B cell (primary cell): ENCODE results near the gene RARB. TPM values are rescaled to one million over a fixed set of nuclear protein-coding genes. Genes with fewer than 3 reads are reported as not detected.

Experiments
- ATAC-seq: fragments of 200-7000 bp; cut with Tn5 transposase; one replicate; pipeline ENCODE4 v1.10.0; 2021; ENCODE audit warnings: low read depth, mild to moderate bottlenecking, moderate number of reproducible peaks, moderate library complexity
- CTCF ChIA-PET: fragments of 350-600 bp; sonication (Branson Sonifier 250); formaldehyde crosslinking; loops from one replicate; lab custom pipeline; 2021; ENCODE audit warnings: antibody characterized with exemption, inconsistent platforms; lab: Charles Lee
- POLR2A ChIA-PET: fragments of 350-600 bp; sonication (Branson Sonifier 250); formaldehyde crosslinking; loops from one replicate; lab custom pipeline; 2021; ENCODE audit warnings: antibody characterized with exemption; lab: Charles Lee
- DNase-seq: peaks from one replicate; pipeline ENCODE4 v3.0.0; 2013
- H2AFZ ChIP-seq: 2 replicates; pipeline ENCODE4 v1.6.1; 2012; ENCODE audit warnings: mild to moderate bottlenecking, low read depth, low read length; ENCODE audit not compliant: insufficient read depth, poor library complexity, severe bottlenecking
- H3K27ac ChIP-seq, 2 donors: 1 replicate in 1 of 2; 2 replicates in 1 of 2; pipeline ENCODE4 v1.5.1; 2012 to 2013; ENCODE audit warnings: low read length in 2 of 2, mild to moderate bottlenecking in 2 of 2, moderate library complexity in 1 of 2
- H3K27me3 ChIP-seq, 4 experiments: fragments of 200-600 bp in 1 of 4; sonication (generic) in 1 of 4; replicated peaks in 1 of 4; 1 replicate in 2 of 4; 2 replicates in 2 of 4; pipeline versions ENCODE4 v1.6.1 to v1.7.0; 2013 to 2016; ENCODE audit warnings: low read length in 3 of 4, mild to moderate bottlenecking in 2 of 4, mixed read lengths in 1 of 4, moderate library complexity in 1 of 4; ENCODE audit not compliant: insufficient read depth in 4 of 4, control insufficient read depth in 3 of 4; ENCODE audit errors: control extremely low read depth in 1 of 4
- H3K36me3 ChIP-seq, 2 experiments: replicated peaks in 1 of 2; 1 replicate in 1 of 2; 2 replicates in 1 of 2; pipeline versions ENCODE4 v1.6.1 to v1.7.1; 2013; ENCODE audit warnings: low read length in 1 of 2; ENCODE audit not compliant: insufficient read depth in 2 of 2, control insufficient read depth in 1 of 2; ENCODE audit errors: control extremely low read depth in 1 of 2, extremely low read depth in 1 of 2
- H3K4me1 ChIP-seq, 2 donors: fragments of 200-600 bp in 1 of 2; sonication (generic) in 1 of 2; 1 replicate in 1 of 2; 2 replicates in 1 of 2; pipeline versions ENCODE4 v1.5.1 to v1.6.1; 2013 to 2017; ENCODE audit warnings: low read length in 2 of 2; ENCODE audit not compliant: control insufficient read depth in 2 of 2, insufficient read depth in 2 of 2
- H3K4me2 ChIP-seq: replicated peaks from 2 replicates; pipeline ENCODE3; 2012; ENCODE audit warnings: mild to moderate bottlenecking, low read depth, low read length; ENCODE audit not compliant: poor library complexity, severe bottlenecking
- H3K4me3 ChIP-seq, 5 experiments: fragments of 200-600 bp in 1 of 5; sonication (generic) in 1 of 5; 1 replicate in 3 of 5; 2 replicates in 2 of 5; pipeline versions ENCODE4 v1.5.1 to v1.7.0; 2011 to 2016; ENCODE audit warnings: low read length in 4 of 5, mild to moderate bottlenecking in 4 of 5, low read depth in 2 of 5, control low read depth in 1 of 5, moderate library complexity in 1 of 5; ENCODE audit not compliant: insufficient read depth in 1 of 5; ENCODE audit errors: control extremely low read depth in 1 of 5, extremely low read depth in 1 of 5
- H3K79me2 ChIP-seq: fragments of 200-600 bp; sonication (generic); one replicate; pipeline ENCODE4 v1.6.0; 2016; ENCODE audit warnings: low read length; ENCODE audit not compliant: control insufficient read depth, insufficient read depth
- H3K9ac ChIP-seq: fragments of 200-600 bp; sonication (generic); 2 replicates; pipeline ENCODE4 v1.6.1; 2017; ENCODE audit warnings: mild to moderate bottlenecking, low read length, moderate library complexity
- H3K9me3 ChIP-seq, 3 donors: one replicate each; pipeline versions ENCODE4 v1.6.1 to v1.7.1; 2013; ENCODE audit warnings: low read length in 2 of 3; ENCODE audit not compliant: control insufficient read depth in 2 of 3, insufficient read depth in 1 of 3; ENCODE audit errors: control extremely low read depth in 1 of 3
- H4K20me1 ChIP-seq: 2 replicates; pipeline ENCODE4 v1.6.0; 2012; ENCODE audit warnings: mild to moderate bottlenecking, low read length; ENCODE audit not compliant: insufficient read depth, control insufficient read depth, poor library complexity, severe bottlenecking
- H3K27ac Mint-ChIP-seq: one replicate; pipeline ENCODE4 v1.8.0; 2021; ENCODE audit warnings: mixed read lengths
- H3K27me3 Mint-ChIP-seq: one replicate; pipeline ENCODE4 v1.8.0; 2021; ENCODE audit warnings: mixed read lengths
- H3K4me1 Mint-ChIP-seq: one replicate; pipeline ENCODE4 v1.8.0; 2021; ENCODE audit warnings: mixed read lengths
- H3K4me3 Mint-ChIP-seq: one replicate; pipeline ENCODE4 v1.8.0; 2021; ENCODE audit warnings: mixed read lengths
- H3K9me3 Mint-ChIP-seq: one replicate; pipeline ENCODE4 v1.8.0; 2022; ENCODE audit warnings: mixed read lengths; ENCODE audit not compliant: insufficient read depth
- CTCF ChIP-seq: fragments of 200-600 bp; IDR thresholded peaks from one replicate; pipeline ENCODE4 v1.8.0; 2022; ENCODE audit warnings: antibody characterized with exemption, mild to moderate bottlenecking
- EZH2 ChIP-seq: IDR thresholded peaks from 2 replicates; pipeline ENCODE4 v1.6.1; 2012; ENCODE audit warnings: borderline replicate concordance, low read depth, mild to moderate bottlenecking, moderate library complexity, low read length; ENCODE audit not compliant: insufficient read depth, poor library complexity, severe bottlenecking
- WGBS: methylation state at CpG from one replicate; pipeline ENCODE4 v1.1.5; 2013; ENCODE audit warnings: missing lambda C conversion rate; ENCODE audit not compliant: insufficient coverage; 5-methylcytosine and 5-hydroxymethylcytosine counted together
- intact Hi-C: fragments of 100-400 bp; cut with micrococcal nuclease; formaldehyde crosslinking; loops from one replicate; pipeline ENCODE4 v1.10.0; 2022
- polyA plus RNA-seq: library from polyadenylated mRNA; depleted of rRNA; stranded (reverse); fragments of >200 nt; gene quantifications from 2 replicates; pipeline ENCODE4 v1.2.3, GENCODE V29; 2012
- total RNA-seq, 2 donors: library from RNA; stranded (reverse); fragments of 120-200 nt in 1 of 2; gene quantifications; 1 replicate in 1 of 2; 2 replicates in 1 of 2; pipeline versions ENCODE4 v1.2.3 to v1.2.4, GENCODE V29; 2013 to 2022

The RARB gene
- total and polyA plus RNA-seq, 2 donors (not counting 1 experiment from before 2014, with no cell fraction given), result not detected

GRCh38 chr3:25537516-25537915 is 109.5 kb downstream of the RARB start:
- no peak overlapping the region for H3K27ac Mint-ChIP-seq
- CTCF ChIA-PET, result no interaction called here
- Histone ChIP-seq H2AFZ (no peak overlapping the region), H4K20me1 (no peaks in the 10 kb centered on the region), H3K27me3 (no peaks in the 10 kb centered on the region), H3K4me3 (no peak overlapping the region), H3K36me3 (no peaks in the 10 kb centered on the region), H3K27ac (no peak overlapping the region), H3K4me2 (no peak overlapping the region), H3K79me2 (no peaks in the 10 kb centered on the region), H3K9me3 (peaks cover 0 to 4% (median 3%) of the 10 kb centered on the region in 3 donors), H3K9ac (no peak overlapping the region), H3K4me1 (no peaks in the 10 kb centered on the region)
- ATAC-seq (no peak), DNase-seq (no peak)
- TF ChIP-seq EZH2 (no peak), CTCF (no peak)
- H3K4me3 Mint-ChIP-seq, result no peak overlapping the region
- POLR2A ChIA-PET, result no interaction called here
- intact Hi-C loops, result no loop called here
- no peaks in the 10 kb centered on the region for H3K9me3 Mint-ChIP-seq
- H3K27me3 Mint-ChIP-seq, result peaks cover 3% of the 10 kb centered on the region
- no peaks in the 10 kb centered on the region for H3K4me1 Mint-ChIP-seq
- no CpG with 5 or more reads among the region's 3 CpGs for WGBS

GRCh38 chr3:25540273-25540672 is 112.2 kb downstream of the RARB start:
- TF ChIP-seq EZH2 (no peak), CTCF (no peak)
- CTCF ChIA-PET, result no interaction called here

More at GRCh38 chr3:25540273-25540672, 112.2 kb downstream of the RARB start:
- POLR2A ChIA-PET, result no interaction called here
- Histone ChIP-seq H3K27me3 (peaks cover 0 to 1% (median 0%) of the 10 kb centered on the region in 4 experiments), H3K4me3 (no peak overlapping the region), H4K20me1 (no peaks in the 10 kb centered on the region), H3K4me1 (no peaks in the 10 kb centered on the region), H3K36me3 (no peaks in the 10 kb centered on the region), H3K9me3 (no peaks in the 10 kb centered on the region), H3K79me2 (no peaks in the 10 kb centered on the region), H2AFZ (no peak overlapping the region), H3K27ac (no peak overlapping the region), H3K9ac (no peak overlapping the region), H3K4me2 (no peak overlapping the region)
- Mint-ChIP-seq H3K4me3 (no peak overlapping the region), H3K27ac (no peak overlapping the region), H3K9me3 (no peaks in the 10 kb centered on the region), H3K27me3 (peaks cover 7% of the 10 kb centered on the region), H3K4me1 (no peaks in the 10 kb centered on the region)
- intact Hi-C loops, result no loop called here
- ATAC-seq (no peak), DNase-seq (no peak)
- WGBS, result no CpG with 5 or more reads among the region's 5 CpGs
